ENCODE data around the gene RAVER2.

The RAVER2 gene

DNA sequence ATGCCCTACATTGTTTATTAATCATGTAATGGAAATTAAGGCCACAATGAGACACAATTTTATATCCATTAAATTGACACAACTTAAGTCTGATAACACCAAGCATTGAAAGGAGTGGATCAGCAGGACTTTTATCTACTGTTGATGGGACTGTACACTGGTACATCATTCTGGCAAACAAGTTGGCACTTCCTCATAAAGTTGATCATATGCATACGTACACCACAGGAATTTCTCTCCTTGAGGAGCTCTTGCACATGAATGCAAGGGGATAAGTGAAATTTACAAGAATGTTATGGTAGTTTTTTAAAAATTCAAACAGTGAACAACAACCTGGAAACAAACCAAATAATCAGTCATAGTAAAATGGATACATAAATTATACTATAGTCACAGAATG lies 20.1 kb downstream of the RAVER2 start:
- Histone ChIP-seq H2AFZ (ENCODE audit: low read depth, low read length) (no peak overlapping the region), H3K27ac (ENCODE audit: low read length) (no peak overlapping the region), H3K36me3 (replicated peaks; ENCODE audit: low read depth, low read length) (peaks cover 7% of the 10 kb centered on the region), H4K20me1 (ENCODE audit: insufficient read depth, low read length) (no peaks in the 10 kb centered on the region), H3K9ac (ENCODE audit: low read length) (no peak overlapping the region), H3K9me3 (ENCODE audit: insufficient read depth, low read length) (no peaks in the 10 kb centered on the region), H3K4me3 (ENCODE audit: low read length) (no peak overlapping the region), H3K4me1 (ENCODE audit: low read length) (peaks cover 14% of the 10 kb centered on the region), H3K79me2 (ENCODE audit: low read length) (peaks cover 4% of the 10 kb centered on the region), H3K4me2 (ENCODE audit: low read length) (no peak overlapping the region), H3K27me3 (ENCODE audit: low read depth, low read length) (no peaks in the 10 kb centered on the region)
- TF ChIP-seq EZH2phosphoT487 (IDR thresholded peaks at IDR 0.05; ENCODE audit: low read depth), result no peak
- TF ChIP-seq, protein P1, sequence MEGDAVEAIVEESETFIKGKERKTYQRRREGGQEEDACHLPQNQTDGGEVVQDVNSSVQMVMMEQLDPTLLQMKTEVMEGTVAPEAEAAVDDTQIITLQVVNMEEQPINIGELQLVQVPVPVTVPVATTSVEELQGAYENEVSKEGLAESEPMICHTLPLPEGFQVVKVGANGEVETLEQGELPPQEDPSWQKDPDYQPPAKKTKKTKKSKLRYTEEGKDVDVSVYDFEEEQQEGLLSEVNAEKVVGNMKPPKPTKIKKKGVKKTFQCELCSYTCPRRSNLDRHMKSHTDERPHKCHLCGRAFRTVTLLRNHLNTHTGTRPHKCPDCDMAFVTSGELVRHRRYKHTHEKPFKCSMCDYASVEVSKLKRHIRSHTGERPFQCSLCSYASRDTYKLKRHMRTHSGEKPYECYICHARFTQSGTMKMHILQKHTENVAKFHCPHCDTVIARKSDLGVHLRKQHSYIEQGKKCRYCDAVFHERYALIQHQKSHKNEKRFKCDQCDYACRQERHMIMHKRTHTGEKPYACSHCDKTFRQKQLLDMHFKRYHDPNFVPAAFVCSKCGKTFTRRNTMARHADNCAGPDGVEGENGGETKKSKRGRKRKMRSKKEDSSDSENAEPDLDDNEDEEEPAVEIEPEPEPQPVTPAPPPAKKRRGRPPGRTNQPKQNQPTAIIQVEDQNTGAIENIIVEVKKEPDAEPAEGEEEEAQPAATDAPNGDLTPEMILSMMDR (IDR thresholded peaks at IDR 0.05; ENCODE audit: low read depth, low read length), result no peak

DNA sequence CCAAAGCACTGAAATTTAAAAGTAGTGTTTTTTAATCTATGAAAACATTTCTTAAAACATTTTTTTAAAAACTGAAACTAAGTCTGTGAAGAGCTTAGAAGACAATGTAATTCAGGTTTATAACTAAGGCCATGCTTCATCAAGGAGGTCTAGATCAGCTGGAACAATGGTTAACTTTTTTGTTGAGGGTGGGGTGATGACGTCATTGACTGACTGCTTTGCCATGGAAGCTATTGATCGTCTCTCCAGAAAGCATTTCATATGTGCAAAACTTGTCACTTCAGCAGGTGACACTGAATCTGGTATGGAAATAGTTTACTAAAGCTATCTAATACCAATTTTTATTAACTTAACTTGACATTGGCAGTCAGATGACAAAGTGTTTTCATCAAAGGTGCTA lies 21.0 kb downstream of the RAVER2 start:
- no peak overlapping the region for H3K4me3 ChIP-seq (ENCODE audit: low read length)
- H3K9ac ChIP-seq (ENCODE audit: low read length), result no peak overlapping the region
- no peaks in the 10 kb centered on the region for H4K20me1 ChIP-seq (ENCODE audit: insufficient read depth, low read length)
- H3K27ac ChIP-seq (ENCODE audit: low read length), result no peak overlapping the region
- no peaks in the 10 kb centered on the region for H3K27me3 ChIP-seq (ENCODE audit: low read depth, low read length)
- no peak overlapping the region for H3K4me2 ChIP-seq (ENCODE audit: low read length)
- H3K79me2 ChIP-seq (ENCODE audit: low read length), result no peaks in the 10 kb centered on the region; the same call in 1 of the 2 replicates
- peaks cover 16% of the 10 kb centered on the region for H3K4me1 ChIP-seq (ENCODE audit: low read length)
- no peak for TF ChIP-seq EZH2phosphoT487 (IDR thresholded peaks at IDR 0.05; ENCODE audit: low read depth)
- TF ChIP-seq, protein P1 (IDR thresholded peaks at IDR 0.05; ENCODE audit: low read depth, low read length), result no peak
- H3K36me3 ChIP-seq (replicated peaks; ENCODE audit: low read depth, low read length), result peaks cover 16% of the 10 kb centered on the region
- no peak overlapping the region for H2AFZ ChIP-seq (ENCODE audit: low read depth, low read length)
- H3K9me3 ChIP-seq (ENCODE audit: insufficient read depth, low read length), result no peaks in the 10 kb centered on the region

DNA sequence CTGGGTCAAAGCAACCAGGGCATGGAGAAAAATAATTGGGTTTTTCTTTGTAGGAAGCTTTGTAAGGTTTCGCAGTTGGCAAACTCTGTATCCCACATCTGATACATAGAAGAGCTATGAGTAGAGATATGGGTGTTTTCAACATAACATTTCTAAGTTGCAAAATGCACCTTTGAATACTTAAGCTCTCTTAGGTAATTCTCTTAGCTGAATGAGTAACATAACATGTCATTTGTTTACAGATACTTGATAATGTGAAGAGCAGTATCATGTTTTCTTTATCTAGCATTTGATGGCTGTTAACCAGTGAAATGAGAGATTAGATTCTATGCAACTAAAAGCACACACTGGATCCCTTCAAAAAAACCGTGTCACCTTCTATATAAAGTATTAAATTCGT lies 21.6 kb downstream of the RAVER2 start:
- Histone ChIP-seq H3K4me3 (ENCODE audit: low read length) (no peak overlapping the region), H3K79me2 (ENCODE audit: low read length) (no peaks in the 10 kb centered on the region; the same call in 1 of the 2 replicates), H3K4me2 (ENCODE audit: low read length) (no peak overlapping the region), H3K27ac (ENCODE audit: low read length) (no peak overlapping the region), H3K36me3 (replicated peaks; ENCODE audit: low read depth, low read length) (peaks cover 22% of the 10 kb centered on the region), H2AFZ (ENCODE audit: low read depth, low read length) (no peak overlapping the region), H3K9me3 (ENCODE audit: insufficient read depth, low read length) (no peaks in the 10 kb centered on the region), H3K4me1 (ENCODE audit: low read length) (peaks cover 16% of the 10 kb centered on the region), H3K9ac (ENCODE audit: low read length) (no peak overlapping the region), H4K20me1 (ENCODE audit: insufficient read depth, low read length) (no peaks in the 10 kb centered on the region), H3K27me3 (ENCODE audit: low read depth, low read length) (no peaks in the 10 kb centered on the region)
- TF ChIP-seq EZH2phosphoT487 (IDR thresholded peaks at IDR 0.05; ENCODE audit: low read depth), result no peak
- TF ChIP-seq, protein P1 (IDR thresholded peaks at IDR 0.05; ENCODE audit: low read depth, low read length), result no peak

DNA sequence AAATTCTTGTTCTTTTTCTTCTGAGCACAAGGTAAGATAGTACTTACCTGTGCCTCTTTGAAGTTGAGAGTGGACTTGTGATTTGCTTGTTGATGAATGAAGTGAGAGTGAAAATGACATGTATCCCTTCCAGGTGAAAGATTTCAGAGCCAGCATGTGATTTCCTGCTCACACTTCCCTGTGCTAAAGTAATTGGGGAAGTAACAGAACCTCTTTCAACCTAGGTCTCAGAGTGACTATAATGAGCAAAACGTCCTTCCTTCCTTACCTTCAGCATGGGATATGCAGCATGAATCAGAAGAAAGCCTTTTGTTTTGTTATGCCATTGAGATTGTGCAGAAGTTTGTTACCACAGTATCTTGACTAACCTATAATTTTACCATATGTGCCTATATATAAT lies 24.6 kb downstream of the RAVER2 start:
- no peak for TF ChIP-seq EZH2phosphoT487 (IDR thresholded peaks at IDR 0.05; ENCODE audit: low read depth)
- TF ChIP-seq, protein P1 (IDR thresholded peaks at IDR 0.05; ENCODE audit: low read depth, low read length), result no peak
- no peaks in the 10 kb centered on the region for H3K9me3 ChIP-seq (ENCODE audit: insufficient read depth, low read length)
- peaks cover 16% of the 10 kb centered on the region for H3K4me1 ChIP-seq (ENCODE audit: low read length)
- peak overlapping the region; percentile 46 for H3K4me2 ChIP-seq (ENCODE audit: low read length)
- no peaks in the 10 kb centered on the region for H3K79me2 ChIP-seq (ENCODE audit: low read length)
- peak overlapping the region; percentile 29 for H3K27ac ChIP-seq (ENCODE audit: low read length)
- no peaks in the 10 kb centered on the region for H4K20me1 ChIP-seq (ENCODE audit: insufficient read depth, low read length)
- H2AFZ ChIP-seq (ENCODE audit: low read depth, low read length), result no peak overlapping the region
- peaks cover 23% of the 10 kb centered on the region for H3K36me3 ChIP-seq (replicated peaks; ENCODE audit: low read depth, low read length)
- no peak overlapping the region for H3K9ac ChIP-seq (ENCODE audit: low read length)
- no peak overlapping the region for H3K4me3 ChIP-seq (ENCODE audit: low read length)
- H3K27me3 ChIP-seq (ENCODE audit: low read depth, low read length), result no peaks in the 10 kb centered on the region
